Left ventricle myocardium inferior (tissue), 1 donor: ENCODE results near the gene ARHGAP10. TPM values are rescaled to one million over a fixed set of nuclear protein-coding genes. Genes with fewer than 3 reads are reported as not detected.
A peak's percentile ranks its signal among the peaks of the same experiment; 100 is the strongest.

ENCODE experiments used
- DNase-seq: peaks from one replicate; pipeline ENCODE4 v3.0.0-alpha.2; 2020
- H3K27ac ChIP-seq: fragments of 200-600 bp; replicated peaks from 2 replicates; pipeline ENCODE4 v1.8.0; 2021
- H3K27me3 ChIP-seq: fragments of 200-600 bp; 2 replicates; pipeline ENCODE4 v1.8.0; 2021; ENCODE audit warnings: low read depth
- H3K36me3 ChIP-seq: fragments of 200-600 bp; 2 replicates; pipeline ENCODE4 v1.8.0; 2021
- H3K4me1 ChIP-seq: fragments of 200-600 bp; 2 replicates; pipeline ENCODE4 v1.8.0; 2021
- H3K4me3 ChIP-seq: fragments of 200-600 bp; 2 replicates; pipeline ENCODE4 v1.8.0; 2021; ENCODE audit warnings: mild to moderate bottlenecking, moderate library complexity
- H3K9me3 ChIP-seq: fragments of 200-600 bp; replicated peaks from 2 replicates; pipeline ENCODE4 v1.8.0; 2021
- CTCF ChIP-seq: fragments of 200-600 bp; IDR thresholded peaks from 2 replicates; pipeline ENCODE4 v1.8.0; 2021; ENCODE audit warnings: antibody characterized with exemption, mild to moderate bottlenecking, borderline replicate concordance
- intact Hi-C: fragments of 100-400 bp; cut with micrococcal nuclease; formaldehyde crosslinking; loops from one replicate; pipeline ENCODE4 v1.11.0; 2022
- total RNA-seq: library from RNA; stranded (reverse); fragmentation: NEBNext Ultra II Directional; extraction: Animal tissue kit (Norgen Biotek cat#: 25700); gene quantifications from one replicate; pipeline ENCODE4 v1.2.1, GENCODE V29; 2021
- donor health status: DM: no; HTN: yes; CAD: no; lungs with severe emphysema.

Gene ARHGAP10
- total RNA-seq, 1 donor from 2014 or later = 59.7 TPM

- no peak for DNase-seq
Measured at GRCh38 chr4:147942729-147943128, 210.8 kb downstream of the ARHGAP10 start.

GRCh38 chr4:147943159-147943638 is 211.3 kb downstream of the ARHGAP10 start:
- no peak for DNase-seq
- no peak for TF ChIP-seq CTCF
- H3K4me1 ChIP-seq = peaks cover 42% of the 10 kb centered on the region
- no peaks in the 10 kb centered on the region for H3K9me3 ChIP-seq
- no peak overlapping the region for H3K4me3 ChIP-seq
- no peaks in the 10 kb centered on the region for H3K27me3 ChIP-seq
- peaks cover 38% of the 10 kb centered on the region for H3K36me3 ChIP-seq
- peak overlapping the region; percentile 9 for H3K27ac ChIP-seq
- intact Hi-C loops = no loop called here

More at GRCh38 chr4:147942729-147943128, 210.8 kb downstream of the ARHGAP10 start:
- no peak for TF ChIP-seq CTCF
- H3K27ac ChIP-seq = peak overlapping the region; percentile 9
- H3K36me3 ChIP-seq = peaks cover 34% of the 10 kb centered on the region
- no peaks in the 10 kb centered on the region for H3K27me3 ChIP-seq
- intact Hi-C loops = no loop called here
- H3K4me1 ChIP-seq = peaks cover 44% of the 10 kb centered on the region
- H3K9me3 ChIP-seq = no peaks in the 10 kb centered on the region
- H3K4me3 ChIP-seq = no peak overlapping the region

GRCh38 chr4:147944249-147944648 is 212.4 kb downstream of the ARHGAP10 start:
- Histone ChIP-seq H3K27me3 (no peaks in the 10 kb centered on the region), H3K27ac (no peak overlapping the region), H3K4me3 (no peak overlapping the region), H3K9me3 (no peaks in the 10 kb centered on the region), H3K4me1 (peaks cover 32% of the 10 kb centered on the region), H3K36me3 (peaks cover 49% of the 10 kb centered on the region)
- no peak for DNase-seq
- intact Hi-C loops = no loop called here
- no peak for TF ChIP-seq CTCF

DNA sequence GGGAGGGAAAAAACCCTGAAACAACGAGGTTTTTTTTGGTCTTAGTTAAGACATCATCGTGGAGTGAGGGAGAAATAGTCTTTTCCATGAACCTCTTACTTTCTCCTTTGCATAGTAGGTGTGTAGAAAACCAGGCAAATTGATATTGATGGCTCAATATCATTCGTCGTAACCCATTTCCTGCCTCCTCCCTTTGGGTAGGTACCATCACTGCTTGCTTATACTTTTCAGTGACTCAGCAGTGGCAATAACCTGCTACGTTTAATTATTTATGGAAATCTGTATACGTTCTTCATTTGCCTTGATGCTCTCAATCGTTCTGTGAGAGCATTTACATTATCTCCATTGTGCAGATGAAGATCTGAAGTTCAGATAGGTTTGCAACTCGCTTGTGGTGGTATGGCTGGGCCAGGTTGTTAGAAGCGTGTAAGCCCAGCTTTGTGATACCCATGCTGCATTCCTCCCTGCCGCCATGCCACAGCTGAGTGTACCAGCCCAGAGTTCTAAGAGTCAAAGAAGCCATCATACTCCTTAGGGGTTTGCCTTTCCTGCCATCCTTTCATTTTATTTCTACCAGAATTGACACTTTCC is 212.9 kb downstream of the ARHGAP10 start:
- no peak overlapping the region for H3K4me3 ChIP-seq
- no peak overlapping the region for H3K27ac ChIP-seq
- no peaks in the 10 kb centered on the region for H3K9me3 ChIP-seq
- intact Hi-C loops = no loop called here
- H3K36me3 ChIP-seq = peaks cover 53% of the 10 kb centered on the region
- peaks cover 26% of the 10 kb centered on the region for H3K4me1 ChIP-seq
- DNase-seq = no peak
- no peaks in the 10 kb centered on the region for H3K27me3 ChIP-seq
- no peak for TF ChIP-seq CTCF

DNA sequence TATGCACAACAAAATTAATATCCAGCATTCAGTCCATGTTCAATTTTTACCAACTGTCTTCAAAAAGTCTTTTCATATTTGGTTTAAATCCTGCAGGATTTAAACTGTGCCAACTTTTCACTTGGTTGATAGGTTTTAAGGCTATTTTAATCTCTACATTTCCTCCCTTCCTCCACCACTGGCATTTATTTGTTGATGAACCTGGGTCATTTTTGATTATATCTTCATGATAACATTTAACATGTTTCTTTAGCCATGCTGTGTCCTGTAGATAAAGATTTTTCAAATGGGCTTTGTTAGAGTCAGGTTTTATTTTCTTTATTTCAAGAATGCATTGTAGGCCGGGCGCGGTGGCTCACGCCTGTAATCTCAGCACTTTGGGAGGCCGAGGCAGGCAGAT is 216.4 kb downstream of the ARHGAP10 start:
- Histone ChIP-seq H3K9me3 (no peaks in the 10 kb centered on the region), H3K4me1 (no peaks in the 10 kb centered on the region), H3K27ac (no peak overlapping the region), H3K27me3 (no peaks in the 10 kb centered on the region), H3K36me3 (peaks cover 71% of the 10 kb centered on the region), H3K4me3 (no peak overlapping the region)
- TF ChIP-seq CTCF = no peak
- no peak for DNase-seq
- intact Hi-C loops = no loop called here
